ENCODE measurements around the gene PPAN.

- TF ChIP-seq POLR2A (IDR thresholded peaks at IDR 0.05) (no peak), CTCF (IDR thresholded peaks at IDR 0.05 in 8 of 11, conservative IDR thresholded peaks at IDR 0.05 in 3 of 11) (no peak), POLR2AphosphoS5 (IDR thresholded peaks at IDR 0.05) (peak in 1 of 3 donors; percentile 2)
Observed at GRCh38 chr19:10113592-10113963, 7.4 kb downstream of the PPAN start.
